CD4-positive, alpha-beta T cell treated with Interleukin-6 at 100 ng/mL for 8 hours (primary cell): ENCODE data around the gene AP3M1.
A peak's percentile ranks its signal among the peaks of the same experiment; 100 is the strongest.

ENCODE experiments used
- DNase-seq: peaks from one replicate; pipeline ENCODE4 v3.0.0-alpha.2; 2020; ENCODE audit warnings: mixed read lengths, low spot score

AP3M1 gene

GRCh38 chr10:74114041-74114448 lies 36.6 kb downstream of the AP3M1 start:
- no peak for DNase-seq

- no peak for DNase-seq
Observed at GRCh38 chr10:74113546-74113945, 37.1 kb downstream of the AP3M1 start.

- no peak for DNase-seq
Observed at GRCh38 chr10:74111799-74112198, 38.8 kb downstream of the AP3M1 start.

- DNase-seq: no peak
Observed at GRCh38 chr10:74110120-74110519, 40.5 kb downstream of the AP3M1 start.

- no peak for DNase-seq
Observed at GRCh38 chr10:74109452-74109851, 41.2 kb downstream of the AP3M1 start.

GRCh38 chr10:74107391-74107790 lies 43.2 kb downstream of the AP3M1 start:
- DNase-seq: no peak

- no peak for DNase-seq
Observed at GRCh38 chr10:74104996-74105395, 45.6 kb downstream of the AP3M1 start.

GRCh38 chr10:74104480-74104879 lies 46.1 kb downstream of the AP3M1 start:
- DNase-seq: no peak

- no peak for DNase-seq
Observed at GRCh38 chr10:74103560-74104258, 46.9 kb downstream of the AP3M1 start.

GRCh38 chr10:74099836-74100235 lies 50.8 kb downstream of the AP3M1 start:
- DNase-seq: no peak

- DNase-seq: no peak
Observed at GRCh38 chr10:74099420-74099819, 51.2 kb downstream of the AP3M1 start.

- DNase-seq: no peak
Observed at GRCh38 chr10:74097776-74098175, 52.9 kb downstream of the AP3M1 start.

GRCh38 chr10:74096777-74097176 lies 53.9 kb downstream of the AP3M1 start:
- DNase-seq: no peak

GRCh38 chr10:74094231-74094630 lies 56.4 kb downstream of the AP3M1 start:
- no peak for DNase-seq

- DNase-seq: no peak
Observed at GRCh38 chr10:74093530-74094164, 57.0 kb downstream of the AP3M1 start.

- DNase-seq: no peak
Observed at GRCh38 chr10:74092372-74092771, 58.3 kb downstream of the AP3M1 start.

- no peak for DNase-seq
Observed at GRCh38 chr10:74088722-74089121, 61.9 kb downstream of the AP3M1 start.

- no peak for DNase-seq
Observed at GRCh38 chr10:74086317-74086716, 64.3 kb downstream of the AP3M1 start.

GRCh38 chr10:74084955-74085354 lies 65.7 kb downstream of the AP3M1 start:
- no peak for DNase-seq

GRCh38 chr10:74083304-74083703 lies 67.3 kb downstream of the AP3M1 start:
- no peak for DNase-seq

GRCh38 chr10:74081941-74082718 lies 68.5 kb downstream of the AP3M1 start:
- DNase-seq: no peak

GRCh38 chr10:74081192-74081803 lies 69.3 kb downstream of the AP3M1 start:
- peak; percentile 54 for DNase-seq
